Activated naive CD4-positive, alpha-beta T cell treated with anti-CD3 and anti-CD28 coated beads, Interleukin-2, amount 50 U/mL, for 72 hours (primary cell): ENCODE measurements around the gene PRRG4. TPM values are rescaled to one million over a fixed set of nuclear protein-coding genes. Genes with fewer than 3 reads are reported as not detected.

Experiments
- ATAC-seq, 2 donors: fragments of 150-1000 bp; cut with Tn5 transposase; 2 replicates each; pipeline ENCODE4 v1.10.0; 2021; ENCODE audit warnings: mild to moderate bottlenecking in 2 of 2, moderate library complexity in 2 of 2
- DNase-seq, 2 donors: peaks; one replicate each; pipeline ENCODE4 v3.0.0; 2021 to 2022; ENCODE audit warnings: low spot score in 2 of 2
- H3K27ac Mint-ChIP-seq, 2 donors: one replicate each; pipeline ENCODE4 v1.8.0; 2022; ENCODE audit warnings: mild to moderate bottlenecking in 2 of 2, mixed read lengths in 2 of 2
- H3K36me3 Mint-ChIP-seq, 2 donors: one replicate each; pipeline ENCODE4 v1.8.0; 2022; ENCODE audit warnings: mixed read lengths in 2 of 2
- H3K9me3 Mint-ChIP-seq, 2 donors: one replicate each; pipeline ENCODE4 v1.8.0; 2022; ENCODE audit warnings: mixed read lengths in 2 of 2
- total RNA-seq, 2 donors: library from RNA; stranded (reverse); gene quantifications; one replicate each; pipeline ENCODE4 v1.2.3, GENCODE V29; 2022

The PRRG4 gene
- total RNA-seq, 2 donors from 2014 or later, result 0.32 to 0.39 TPM

- H3K36me3 Mint-ChIP-seq, result peaks cover 0 to 5% of the 10 kb centered on the region in 2 donors
- peak overlapping the region; percentile 86 to 94 for H3K27ac Mint-ChIP-seq
- DNase-seq, result no peak
- ATAC-seq, result peak in 1 of 2 donors; percentile 16
- peaks cover 0 to 5% of the 10 kb centered on the region in 2 donors for H3K9me3 Mint-ChIP-seq
Observed at GRCh38 chr11:32891657-32892354, 62.1 kb downstream of the PRRG4 start.

DNA sequence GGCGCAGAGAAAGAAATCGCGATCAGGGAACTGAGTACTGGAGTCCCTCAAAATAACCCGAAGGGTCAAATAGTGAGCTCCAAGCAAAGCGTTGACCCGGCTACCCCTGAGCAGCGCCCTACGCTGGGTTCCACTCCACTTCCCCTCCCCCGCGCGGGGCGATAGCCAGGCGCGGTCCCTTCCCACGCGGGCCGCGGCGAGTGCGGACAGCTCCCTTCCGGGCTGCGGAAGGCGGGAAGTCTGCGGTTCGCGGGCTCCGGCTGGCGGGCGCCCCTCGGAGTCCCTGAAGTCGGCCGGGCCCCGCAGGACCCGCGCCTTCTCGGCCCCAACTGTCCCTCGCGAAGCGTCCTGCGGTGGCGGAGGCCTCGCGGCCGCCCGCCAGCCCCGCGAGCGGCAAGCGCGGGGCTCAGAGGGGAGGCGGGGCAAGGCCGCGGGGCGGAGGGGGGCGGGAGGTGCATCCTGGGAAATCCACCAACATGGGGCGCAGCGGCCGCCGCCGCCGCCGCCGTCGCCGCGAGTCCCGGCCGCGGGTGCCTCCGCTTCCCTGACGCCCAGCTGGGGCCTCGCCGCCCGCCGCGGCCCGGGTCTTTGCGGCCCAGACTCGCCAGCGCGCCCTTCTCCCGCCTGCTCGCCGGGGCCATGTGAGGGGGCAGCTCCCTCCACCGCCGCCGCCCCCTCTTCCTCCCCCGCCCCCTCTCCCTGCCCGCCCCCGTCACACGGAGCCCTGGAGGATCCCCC is 62.8 kb downstream of the PRRG4 start, which contains the start of gene QSER1:
TSS of gene QSER1 (plus strand) at position 457 of the 738 bp plus-strand sequence. CDS start 315 bp downstream, outside the sequence.
- DNase-seq (peak; percentile 65 to 78), ATAC-seq (peak; percentile 59 to 79)
- Mint-ChIP-seq H3K27ac (peak within 1 kb of the TSS; percentile 96 to 99), H3K9me3 (peaks cover 0 to 5% of the 10 kb centered on the region in 2 donors), H3K36me3 (peaks cover 0 to 5% of the 10 kb centered on the region in 2 donors)

- peaks cover 0 to 5% of the 10 kb centered on the region in 2 donors for H3K9me3 Mint-ChIP-seq
- H3K27ac Mint-ChIP-seq, result peak overlapping the region in 1 of 2 donors; percentile 96
- peaks cover 0 to 5% of the 10 kb centered on the region in 2 donors for H3K36me3 Mint-ChIP-seq
- DNase-seq (no peak), ATAC-seq (no peak)
Observed at GRCh38 chr11:32893093-32893342, 63.3 kb downstream of the PRRG4 start.

- Mint-ChIP-seq H3K9me3 (peaks cover 0 to 4% of the 10 kb centered on the region in 2 donors), H3K36me3 (peaks cover 0 to 5% of the 10 kb centered on the region in 2 donors), H3K27ac (peak overlapping the region; percentile 96 to 99)
- DNase-seq (peak; percentile 61 to 63), ATAC-seq (peak; percentile 42 to 53)
Observed at GRCh38 chr11:32893343-32894148, 63.8 kb downstream of the PRRG4 start.

GRCh38 chr11:32894149-32894827 is 64.6 kb downstream of the PRRG4 start:
- peaks cover 0 to 5% of the 10 kb centered on the region in 2 donors for H3K36me3 Mint-ChIP-seq
- ATAC-seq, result peak; percentile 61 to 64
- H3K9me3 Mint-ChIP-seq, result no peaks in the 10 kb centered on the region
- H3K27ac Mint-ChIP-seq, result peak overlapping the region; percentile 96 to 99
- DNase-seq, result peak in 1 of 2 donors; percentile 36

GRCh38 chr11:32894921-32895320 is 65.2 kb downstream of the PRRG4 start:
- ATAC-seq (no peak), DNase-seq (no peak)
- H3K9me3 Mint-ChIP-seq, result no peaks in the 10 kb centered on the region
- peaks cover 0 to 5% of the 10 kb centered on the region in 2 donors for H3K36me3 Mint-ChIP-seq
- H3K27ac Mint-ChIP-seq, result peak overlapping the region in 1 of 2 donors; percentile 96

- ATAC-seq (no peak), DNase-seq (no peak)
- Mint-ChIP-seq H3K27ac (no peak overlapping the region), H3K9me3 (no peaks in the 10 kb centered on the region), H3K36me3 (peaks cover under 1 to 5% of the 10 kb centered on the region in 2 donors)
Observed at GRCh38 chr11:32895471-32895870, 65.7 kb downstream of the PRRG4 start.

DNA sequence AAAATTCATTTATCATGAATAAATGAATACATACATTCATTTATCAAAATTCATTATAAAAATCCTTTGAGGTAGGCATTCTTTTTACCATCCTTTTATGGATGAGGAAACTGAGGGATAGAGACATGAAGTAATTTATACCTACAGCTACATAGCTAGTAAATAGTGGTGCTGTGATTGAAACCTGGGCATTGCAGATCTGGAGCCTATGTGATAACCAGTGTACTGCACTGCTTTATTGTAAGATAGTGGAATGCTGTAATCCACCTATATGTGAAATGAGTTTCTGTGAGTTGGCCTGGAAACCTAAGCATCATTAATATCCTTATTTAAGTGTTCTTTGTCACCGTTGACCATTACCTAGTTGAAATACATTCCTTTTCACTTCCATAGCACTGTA is 67.4 kb downstream of the PRRG4 start:
- ATAC-seq (no peak), DNase-seq (no peak)
- peaks cover 10 to 11% of the 10 kb centered on the region in 2 donors for H3K36me3 Mint-ChIP-seq
- no peaks in the 10 kb centered on the region for H3K9me3 Mint-ChIP-seq
- H3K27ac Mint-ChIP-seq, result no peak overlapping the region

DNA sequence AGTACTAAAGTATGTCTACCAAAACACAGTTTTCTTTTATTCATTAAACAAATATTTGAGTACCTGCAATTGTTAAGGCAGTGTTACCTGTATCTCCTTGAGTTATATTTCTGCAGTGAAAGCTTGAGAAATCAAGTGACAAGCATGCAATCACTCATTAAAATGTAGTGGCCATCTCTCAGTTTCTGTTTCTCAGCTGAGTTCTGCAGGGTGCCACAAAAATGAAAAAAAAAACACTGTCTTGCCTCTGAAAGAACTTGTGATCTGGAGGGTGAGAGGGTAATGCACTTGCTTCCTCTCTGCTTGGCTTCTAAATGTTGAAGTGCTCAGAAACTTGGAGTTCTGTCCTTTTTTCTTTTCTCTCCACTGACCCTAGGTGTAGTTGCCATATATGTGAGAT is 69.7 kb downstream of the PRRG4 start:
- H3K36me3 Mint-ChIP-seq, result peaks cover 5 to 11% of the 10 kb centered on the region in 2 donors
- H3K27ac Mint-ChIP-seq, result no peak overlapping the region
- ATAC-seq (no peak), DNase-seq (no peak)
- no peaks in the 10 kb centered on the region for H3K9me3 Mint-ChIP-seq

DNA sequence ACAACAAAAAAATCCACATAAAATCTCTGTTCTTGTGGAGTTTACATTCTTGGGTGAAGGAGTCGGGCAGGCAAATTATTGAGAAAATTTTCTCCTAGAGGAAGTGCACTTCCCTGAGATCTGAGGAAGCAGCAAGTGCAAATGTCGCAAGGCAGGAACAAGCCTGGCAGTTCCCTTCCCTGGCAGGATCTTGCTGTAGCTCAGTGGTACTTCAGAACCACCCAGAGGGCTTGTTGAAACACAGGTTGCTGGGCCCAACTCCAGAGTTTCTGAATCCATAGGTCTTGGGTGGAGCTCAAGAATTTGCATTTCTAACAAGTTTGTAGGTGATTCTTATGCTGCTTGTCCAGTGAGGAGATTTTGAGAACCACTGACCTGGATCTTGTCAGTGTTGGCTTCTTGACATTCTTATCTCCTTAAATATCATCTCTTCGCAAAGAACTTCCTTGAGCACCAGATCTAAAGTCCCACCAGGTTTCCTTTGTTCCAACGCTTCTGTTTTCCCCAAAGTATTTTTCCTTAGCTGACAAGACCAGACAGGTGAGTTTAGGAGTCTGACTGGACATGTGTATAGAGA is 72.5 kb downstream of the PRRG4 start:
- DNase-seq (no peak), ATAC-seq (no peak)
- Mint-ChIP-seq H3K36me3 (peaks cover 5 to 11% of the 10 kb centered on the region in 2 donors), H3K9me3 (no peaks in the 10 kb centered on the region), H3K27ac (no peak overlapping the region)

DNA sequence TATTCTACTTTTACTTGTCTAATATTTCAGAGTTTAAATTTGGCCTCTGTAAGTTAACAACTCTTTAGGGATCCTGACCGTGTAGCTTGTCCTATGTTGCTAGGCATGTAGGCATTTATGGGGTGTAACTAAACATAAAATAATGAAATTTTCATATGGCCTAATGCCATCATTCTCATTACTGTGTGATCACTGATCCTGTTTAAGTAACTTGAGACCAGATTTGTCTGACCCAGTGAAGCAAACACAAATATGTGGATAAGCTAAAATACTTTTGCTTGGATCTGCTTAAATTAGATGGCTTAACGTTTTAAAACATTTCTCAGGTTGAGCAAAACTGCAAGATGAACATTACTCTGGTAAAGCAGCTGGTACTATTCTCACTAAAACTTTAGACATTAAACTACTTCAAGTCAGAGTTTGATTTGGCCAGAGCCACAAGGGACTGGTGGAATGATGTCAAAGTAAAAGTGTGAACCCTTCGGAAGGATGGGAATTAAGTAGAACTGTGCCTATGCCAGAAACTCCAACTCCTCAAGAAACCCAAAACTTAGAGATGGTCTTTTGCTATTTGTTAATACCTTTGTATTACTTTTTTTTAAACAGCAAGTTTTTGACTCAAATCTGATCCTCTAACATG is 75.4 kb downstream of the PRRG4 start:
- H3K27ac Mint-ChIP-seq, result no peak overlapping the region
- peaks cover 5 to 11% of the 10 kb centered on the region in 2 donors for H3K36me3 Mint-ChIP-seq
- peaks cover 0 to 4% of the 10 kb centered on the region in 2 donors for H3K9me3 Mint-ChIP-seq
- no peak for ATAC-seq
- DNase-seq, result no peak

Other genes with a start within 250 kb of the PRRG4 start
- 100 to 1,000 TPM; 343 to 359 TPM for gene EIF3M, start 246.1 kb upstream of the PRRG4 start, total RNA-seq
- under 1 TPM in 1 of 2 donors, not detected in 1; 0.10 TPM for gene CCDC73, start 35.3 kb upstream of the PRRG4 start, total RNA-seq
- gene QSER1, start 62.9 kb downstream of the PRRG4 start, total RNA-seq, result 10 to 100 TPM; 10.0 to 18.4 TPM
- 1 to 10 TPM in 1 of 2 donors, under 1 TPM in 1; 0.47 to 5.5 TPM for gene DEPDC7, start 186.0 kb downstream of the PRRG4 start, total RNA-seq
- gene TCP11L1, start 209.6 kb downstream of the PRRG4 start, total RNA-seq, result 10 to 100 TPM in 1 of 2 donors, 1 to 10 TPM in 1; 8.9 to 14.2 TPM